Dendritic cell treated with granulocyte-macrophage colony-stimulating factor and Interleukin-4, amounts not matched to agents 40 ng/mL and 50 ng/mL, for 4 days (primary cell): ENCODE data around the gene MOGAT1.
A peak's percentile ranks its signal among the peaks of the same experiment; 100 is the strongest.

Source experiments
- H3K27ac Mint-ChIP-seq: one replicate; pipeline ENCODE4 v1.8.0; 2022; ENCODE audit warnings: mild to moderate bottlenecking, mixed read lengths
- H3K27me3 Mint-ChIP-seq: one replicate; pipeline ENCODE4 v1.8.0; 2022; ENCODE audit warnings: mild to moderate bottlenecking, mixed read lengths
- H3K36me3 Mint-ChIP-seq: one replicate; pipeline ENCODE4 v1.8.0; 2022; ENCODE audit warnings: low read depth, mixed read lengths
- H3K4me1 Mint-ChIP-seq: one replicate; pipeline ENCODE4 v1.8.0; 2022; ENCODE audit warnings: low read depth, mixed read lengths
- H3K4me3 Mint-ChIP-seq: one replicate; pipeline ENCODE4 v1.8.0; 2022; ENCODE audit warnings: mild to moderate bottlenecking, moderate library complexity, mixed read lengths
- H3K9me3 Mint-ChIP-seq: one replicate; pipeline ENCODE4 v1.8.0; 2022; ENCODE audit warnings: mixed read lengths
- intact Hi-C: fragments of 100-400 bp; cut with micrococcal nuclease; formaldehyde crosslinking; loops from one replicate; pipeline ENCODE4 v1.15.0; 2022

Gene MOGAT1

GRCh38 chr2:222653280-222653679 is 18.2 kb upstream of the MOGAT1 start:
- intact Hi-C loops: no loop called here
- H3K4me3 Mint-ChIP-seq: no peak overlapping the region
- H3K4me1 Mint-ChIP-seq: peaks cover 39% of the 10 kb centered on the region
- H3K27me3 Mint-ChIP-seq: no peaks in the 10 kb centered on the region
- no peaks in the 10 kb centered on the region for H3K9me3 Mint-ChIP-seq
- H3K36me3 Mint-ChIP-seq: peaks cover 12% of the 10 kb centered on the region
- peak overlapping the region; percentile 10 for H3K27ac Mint-ChIP-seq

- Mint-ChIP-seq H3K36me3 (peaks cover 7% of the 10 kb centered on the region), H3K27me3 (no peaks in the 10 kb centered on the region), H3K4me1 (peaks cover 37% of the 10 kb centered on the region), H3K27ac (peak within 1 kb of the TSS; percentile 87), H3K4me3 (peak within 1 kb of the TSS; percentile 92), H3K9me3 (no peaks in the 10 kb centered on the region)
- intact Hi-C loops: no loop called here
Measured at GRCh38 chr2:222655787-222656525, 15.5 kb upstream of the MOGAT1 start, which contains the start of gene FARSB. Gene FARSB, minus strand, starts transcription at chr2:222656092. Its CDS starts 19 bp downstream, at chr2:222656073.

GRCh38 chr2:222656526-222657446 is 14.7 kb upstream of the MOGAT1 start:
- H3K36me3 Mint-ChIP-seq: peaks cover 7% of the 10 kb centered on the region
- H3K4me1 Mint-ChIP-seq: peaks cover 35% of the 10 kb centered on the region
- H3K4me3 Mint-ChIP-seq: peak overlapping the region; percentile 92
- no peaks in the 10 kb centered on the region for H3K27me3 Mint-ChIP-seq
- H3K9me3 Mint-ChIP-seq: no peaks in the 10 kb centered on the region
- intact Hi-C loops: no loop called here
- peak overlapping the region; percentile 87 for H3K27ac Mint-ChIP-seq

GRCh38 chr2:222663479-222663878 is 8.0 kb upstream of the MOGAT1 start:
- Mint-ChIP-seq H3K9me3 (no peaks in the 10 kb centered on the region), H3K27ac (no peak overlapping the region), H3K27me3 (no peaks in the 10 kb centered on the region), H3K36me3 (no peaks in the 10 kb centered on the region), H3K4me1 (peaks cover 28% of the 10 kb centered on the region), H3K4me3 (no peak overlapping the region)
- intact Hi-C loops: no loop called here

- Mint-ChIP-seq H3K4me3 (no peak overlapping the region), H3K36me3 (no peaks in the 10 kb centered on the region), H3K9me3 (no peaks in the 10 kb centered on the region), H3K4me1 (peaks cover 66% of the 10 kb centered on the region), H3K27me3 (peaks cover 10% of the 10 kb centered on the region), H3K27ac (no peak overlapping the region)
- intact Hi-C loops: no loop called here
Measured at GRCh38 chr2:222668494-222669154, 2.8 kb upstream of the MOGAT1 start.

- Mint-ChIP-seq H3K4me1 (peaks cover 65% of the 10 kb centered on the region), H3K27ac (no peak overlapping the region), H3K27me3 (peaks cover 10% of the 10 kb centered on the region), H3K4me3 (no peak overlapping the region), H3K36me3 (no peaks in the 10 kb centered on the region), H3K9me3 (no peaks in the 10 kb centered on the region)
- intact Hi-C loops: no loop called here
Measured at GRCh38 chr2:222669353-222669752, 2.1 kb upstream of the MOGAT1 start.

- Mint-ChIP-seq H3K9me3 (no peaks in the 10 kb centered on the region), H3K4me1 (peaks cover 61% of the 10 kb centered on the region), H3K27me3 (peaks cover 11% of the 10 kb centered on the region), H3K36me3 (no peaks in the 10 kb centered on the region), H3K4me3 (no peak overlapping the region), H3K27ac (no peak overlapping the region)
- intact Hi-C loops: no loop called here
Measured at GRCh38 chr2:222670191-222671038, 1.0 kb upstream of the MOGAT1 start.

GRCh38 chr2:222672068-222672401 is 577 bp downstream of the MOGAT1 start:
- intact Hi-C loops: no loop called here
- Mint-ChIP-seq H3K27me3 (peaks cover 13% of the 10 kb centered on the region), H3K4me3 (peak overlapping the region; percentile 83), H3K4me1 (peaks cover 50% of the 10 kb centered on the region), H3K9me3 (no peaks in the 10 kb centered on the region), H3K36me3 (no peaks in the 10 kb centered on the region), H3K27ac (peak overlapping the region; percentile 67)

GRCh38 chr2:222673273-222673672 is 1.8 kb downstream of the MOGAT1 start:
- Mint-ChIP-seq H3K9me3 (no peaks in the 10 kb centered on the region), H3K36me3 (no peaks in the 10 kb centered on the region), H3K4me1 (peaks cover 50% of the 10 kb centered on the region), H3K4me3 (no peak overlapping the region), H3K27ac (no peak overlapping the region), H3K27me3 (peaks cover 19% of the 10 kb centered on the region)
- intact Hi-C loops: no loop called here

- Mint-ChIP-seq H3K4me3 (no peak overlapping the region), H3K9me3 (no peaks in the 10 kb centered on the region), H3K36me3 (no peaks in the 10 kb centered on the region), H3K27me3 (peaks cover 25% of the 10 kb centered on the region), H3K27ac (no peak overlapping the region), H3K4me1 (peaks cover 45% of the 10 kb centered on the region)
- intact Hi-C loops: no loop called here
Measured at GRCh38 chr2:222673883-222674282, 2.4 kb downstream of the MOGAT1 start.

- H3K36me3 Mint-ChIP-seq: no peaks in the 10 kb centered on the region
- no peaks in the 10 kb centered on the region for H3K9me3 Mint-ChIP-seq
- intact Hi-C loops: no loop called here
- H3K27me3 Mint-ChIP-seq: peaks cover 26% of the 10 kb centered on the region
- no peak overlapping the region for H3K27ac Mint-ChIP-seq
- H3K4me3 Mint-ChIP-seq: no peak overlapping the region
- peaks cover 11% of the 10 kb centered on the region for H3K4me1 Mint-ChIP-seq
Measured at GRCh38 chr2:222677981-222678380, 6.5 kb downstream of the MOGAT1 start.

GRCh38 chr2:222683805-222684204 is 12.3 kb downstream of the MOGAT1 start:
- H3K4me3 Mint-ChIP-seq: no peak overlapping the region
- no peak overlapping the region for H3K27ac Mint-ChIP-seq
- H3K9me3 Mint-ChIP-seq: no peaks in the 10 kb centered on the region
- intact Hi-C loops: no loop called here
- H3K36me3 Mint-ChIP-seq: no peaks in the 10 kb centered on the region
- peaks cover 3% of the 10 kb centered on the region for H3K4me1 Mint-ChIP-seq
- peaks cover 8% of the 10 kb centered on the region for H3K27me3 Mint-ChIP-seq

GRCh38 chr2:222686086-222686750 is 14.8 kb downstream of the MOGAT1 start:
- Mint-ChIP-seq H3K4me3 (no peak overlapping the region), H3K36me3 (no peaks in the 10 kb centered on the region), H3K27me3 (peaks cover 3% of the 10 kb centered on the region), H3K27ac (no peak overlapping the region), H3K9me3 (no peaks in the 10 kb centered on the region), H3K4me1 (peaks cover 16% of the 10 kb centered on the region)
- intact Hi-C loops: no loop called here
